Ovary (tissue), 3 donors: Measurements from ENCODE around the gene MEF2D.

ENCODE experiments used
- CTCF ChIP-seq, 3 donors: fragments of 450-650 bp in 2 of 3; fragments of 200-600 bp in 1 of 3; IDR thresholded peaks; one replicate each; pipeline versions ENCODE4 v1.5.1 to v1.8.0; 2016 to 2022; ENCODE audit warnings: antibody characterized with exemption in 3 of 3, mild to moderate bottlenecking in 1 of 3
- EP300 ChIP-seq: sonication (generic); formaldehyde crosslinking; IDR thresholded peaks from one replicate; pipeline ENCODE4 v1.6.1; 2017; ENCODE audit warnings: antibody characterized with exemption
- POLR2A ChIP-seq: fragments of 450-650 bp; IDR thresholded peaks from one replicate; pipeline ENCODE4 v1.6.1; 2017; ENCODE audit warnings: antibody characterized with exemption, mild to moderate bottlenecking, moderate library complexity
- donor health status: DM: no; HTN: no; CAD: no.

DNA sequence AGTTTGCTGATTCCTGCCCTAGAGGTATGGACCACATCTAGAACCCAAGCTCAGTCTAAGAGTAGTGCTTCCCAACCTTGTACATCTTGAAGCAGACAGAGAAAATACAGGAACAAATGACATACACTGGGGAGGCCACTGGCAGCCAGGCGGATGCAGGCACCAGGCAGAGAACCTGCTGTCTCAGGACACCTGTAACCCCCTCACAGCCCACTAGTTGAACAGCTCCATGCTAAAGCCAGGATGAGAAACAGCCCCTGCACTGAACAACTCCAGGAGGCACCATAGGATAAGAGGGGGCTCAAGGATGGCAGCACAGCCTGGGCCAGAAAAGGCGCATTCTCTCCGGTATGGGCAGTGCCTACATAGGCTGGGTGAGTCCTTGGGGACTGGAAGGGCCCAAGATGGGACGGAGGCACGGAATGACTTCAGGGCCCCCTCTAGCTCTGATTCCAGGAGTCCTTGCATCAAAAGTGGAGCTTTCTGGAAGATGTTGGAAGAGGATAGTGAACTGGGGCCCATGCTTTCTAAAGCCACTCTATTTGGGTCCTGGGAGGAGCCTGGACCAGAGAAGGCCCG is 16.0 kb downstream of the MEF2D start:
- TF ChIP-seq EP300 (no peak), CTCF (IDR thresholded peaks at IDR 0.05) (no peak), POLR2A (no peak)
